ENCODE results near the gene ARL14. TPM values are rescaled to one million over a fixed set of nuclear protein-coding genes. Genes with fewer than 3 reads are reported as not detected.

ARL14 gene
- total RNA-seq, 1 experiment from 2014 or later, result not detected

- Histone ChIP-seq H3K79me2 (ENCODE audit: insufficient read depth, low read length) (no peaks in the 10 kb centered on the region; the same call in 1 of the 2 replicates), H3T11ph (ENCODE audit: low read length) (no peak overlapping the region), H3K9ac (ENCODE audit: extremely low read depth, insufficient read length, low read length) (no peak overlapping the region), H3K18ac (ENCODE audit: insufficient read length, low read depth, low read length) (no peak overlapping the region), H2AK5ac (ENCODE audit: insufficient read length, low read length) (no peak overlapping the region), H2BK12ac (ENCODE audit: insufficient read length, low read depth, low read length) (no peak overlapping the region), H3K23me2 (ENCODE audit: insufficient read length, low read depth, low read length, poor library complexity, severe bottlenecking) (no peaks in the 10 kb centered on the region), H4K91ac (ENCODE audit: insufficient read length, low read depth, low read length) (no peak overlapping the region), H3K79me1 (ENCODE audit: insufficient read depth, low read depth, low read length, poor library complexity, severe bottlenecking) (no peaks in the 10 kb centered on the region), H3K4me1 (ENCODE audit: insufficient read depth, low read length) (no peaks in the 10 kb centered on the region), H2BK15ac (ENCODE audit: low read depth, low read length) (no peak overlapping the region), H3K4ac (ENCODE audit: low read depth, low read length) (no peak overlapping the region), H4K8ac (replicated peaks; ENCODE audit: insufficient read length, low read depth, low read length) (no peak overlapping the region), H3K27ac (ENCODE audit: insufficient read length, low read depth, low read length) (no peak overlapping the region), H2BK120ac (ENCODE audit: low read depth, low read length, poor library complexity, severe bottlenecking) (no peak overlapping the region), H2BK5ac (ENCODE audit: insufficient read length, low read length) (no peak overlapping the region), H3K27me3 (ENCODE audit: insufficient read depth, low read length) (no peaks in the 10 kb centered on the region), H3K9me3 (ENCODE audit: control insufficient read depth, low read depth, low read length) (no peaks in the 10 kb centered on the region), H3K56ac (ENCODE audit: insufficient read length, low read depth, low read length) (no peak overlapping the region), H3K4me2 (ENCODE audit: insufficient read depth, insufficient read length, low read length) (no peak overlapping the region), H3K14ac (ENCODE audit: insufficient read depth, low read length) (no peak overlapping the region), H4K20me1 (ENCODE audit: control insufficient read depth, insufficient read depth, insufficient read length) (no peaks in the 10 kb centered on the region), H2AFZ (ENCODE audit: low read length) (no peak overlapping the region), H3K23ac (ENCODE audit: insufficient read length, low read depth, low read length) (no peak overlapping the region), H4K5ac (ENCODE audit: insufficient read length, low read depth, low read length) (no peak overlapping the region), H2BK20ac (ENCODE audit: low read depth, low read length, poor library complexity, severe bottlenecking) (no peak overlapping the region)
- TF ChIP-seq CTCF (conservative IDR thresholded peaks at IDR 0.05), result no peak
- Mint-ChIP-seq H3K27ac (no peak overlapping the region), H3K9me3 (no peaks in the 10 kb centered on the region), H3K27me3 (ENCODE audit: low read depth) (no peaks in the 10 kb centered on the region), H3K4me1 (peaks cover 8 to 12% of the 10 kb centered on the region in 2 experiments), H3K36me3 (ENCODE audit: insufficient read depth in 1 of 3, low read depth in 3 of 3) (no peaks in the 10 kb centered on the region), H3K4me3 (no peak overlapping the region)
- no peak for DNase-seq
These were observed 41.7 kb upstream of the ARL14 start for GRCh38 chr3:160635213-160635612.
